ENCODE data around the gene THSD7B.

The THSD7B gene

GRCh38 chr2:136894007-136894634 is 128.8 kb downstream of the THSD7B start:
- no peak for TF ChIP-seq ZFP3 (CRISPR knock-in tag; IDR thresholded peaks at IDR 0.05)
- no peak for TF ChIP-seq ZNF8 (CRISPR knock-in tag; IDR thresholded peaks at IDR 0.05)
- no peak for TF ChIP-seq SNAI2 (CRISPR knock-in tag; IDR thresholded peaks at IDR 0.05)
- TF ChIP-seq GLIS3 (CRISPR knock-in tag; IDR thresholded peaks at IDR 0.05) = no peak
- TF ChIP-seq TCF4 (CRISPR knock-in tag; IDR thresholded peaks at IDR 0.05; ENCODE audit: borderline replicate concordance) = no peak
- TF ChIP-seq ARNTL (CRISPR knock-in tag; IDR thresholded peaks at IDR 0.05; ENCODE audit: borderline replicate concordance, low read depth) = no peak
- no peak for TF ChIP-seq TOX (CRISPR knock-in tag; IDR thresholded peaks at IDR 0.05; ENCODE audit: borderline replicate concordance)
- no peak for TF ChIP-seq OSR1 (CRISPR knock-in tag; IDR thresholded peaks at IDR 0.05)
- no peak for TF ChIP-seq PPARA (CRISPR knock-in tag; IDR thresholded peaks at IDR 0.05; ENCODE audit: borderline replicate concordance)
- TF ChIP-seq, protein P1, sequence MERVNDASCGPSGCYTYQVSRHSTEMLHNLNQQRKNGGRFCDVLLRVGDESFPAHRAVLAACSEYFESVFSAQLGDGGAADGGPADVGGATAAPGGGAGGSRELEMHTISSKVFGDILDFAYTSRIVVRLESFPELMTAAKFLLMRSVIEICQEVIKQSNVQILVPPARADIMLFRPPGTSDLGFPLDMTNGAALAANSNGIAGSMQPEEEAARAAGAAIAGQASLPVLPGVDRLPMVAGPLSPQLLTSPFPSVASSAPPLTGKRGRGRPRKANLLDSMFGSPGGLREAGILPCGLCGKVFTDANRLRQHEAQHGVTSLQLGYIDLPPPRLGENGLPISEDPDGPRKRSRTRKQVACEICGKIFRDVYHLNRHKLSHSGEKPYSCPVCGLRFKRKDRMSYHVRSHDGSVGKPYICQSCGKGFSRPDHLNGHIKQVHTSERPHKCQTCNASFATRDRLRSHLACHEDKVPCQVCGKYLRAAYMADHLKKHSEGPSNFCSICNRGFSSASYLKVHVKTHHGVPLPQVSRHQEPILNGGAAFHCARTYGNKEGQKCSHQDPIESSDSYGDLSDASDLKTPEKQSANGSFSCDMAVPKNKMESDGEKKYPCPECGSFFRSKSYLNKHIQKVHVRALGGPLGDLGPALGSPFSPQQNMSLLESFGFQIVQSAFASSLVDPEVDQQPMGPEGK (CRISPR knock-in tag; IDR thresholded peaks at IDR 0.05; ENCODE audit: borderline replicate concordance) = no peak

DNA sequence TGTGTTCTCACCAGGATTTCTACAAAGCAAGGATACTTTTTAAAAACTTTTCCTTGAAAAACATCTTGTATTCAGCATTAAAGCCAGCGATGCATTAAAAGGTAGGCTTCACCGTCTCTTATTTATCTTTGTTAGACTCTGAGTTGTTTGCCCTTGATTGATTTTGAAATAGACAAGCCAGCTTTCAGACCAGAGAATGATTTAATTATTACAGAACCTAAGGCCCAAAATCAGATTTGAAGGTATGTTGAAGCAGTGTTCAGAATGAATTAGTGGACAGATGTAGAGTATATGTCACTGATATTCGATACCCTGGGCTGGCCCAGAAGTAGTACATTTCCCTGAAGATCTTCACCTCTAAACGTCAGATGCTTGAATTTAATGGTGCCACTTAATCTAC is 136.4 kb downstream of the THSD7B start:
- no peak for TF ChIP-seq ZFP30 (CRISPR knock-in tag; IDR thresholded peaks at IDR 0.05)
- TF ChIP-seq, protein P1 (CRISPR knock-in tag; IDR thresholded peaks at IDR 0.05; ENCODE audit: borderline replicate concordance) = no peak
- no peak for TF ChIP-seq SNAI2 (CRISPR knock-in tag; IDR thresholded peaks at IDR 0.05)
- no peak for TF ChIP-seq CSDC2 (CRISPR knock-in tag; IDR thresholded peaks at IDR 0.05)
- no peak for ATAC-seq

More at GRCh38 chr2:136894007-136894634, 128.8 kb downstream of the THSD7B start:
- no peak for ATAC-seq

DNA sequence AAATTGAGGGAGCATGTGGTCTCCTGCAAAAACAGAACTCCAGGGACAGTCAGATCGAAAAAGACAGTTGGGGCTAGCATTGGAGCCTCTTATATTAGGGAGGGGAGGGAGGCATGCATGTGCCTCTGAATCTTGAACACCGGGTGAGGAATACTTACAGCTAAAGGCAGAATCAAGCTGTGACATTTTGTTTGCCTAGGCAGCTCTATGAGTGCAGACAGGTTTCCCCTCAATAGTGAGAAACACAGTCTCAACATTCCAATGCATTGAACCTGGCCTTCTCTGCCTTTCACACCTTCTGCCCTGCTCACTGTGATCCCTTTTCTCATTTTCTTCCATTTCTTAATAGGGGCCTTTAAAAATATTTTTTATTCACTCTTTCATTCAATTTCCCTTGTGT is 140.4 kb downstream of the THSD7B start:
- no peak for ATAC-seq
- TF ChIP-seq, protein P2, sequence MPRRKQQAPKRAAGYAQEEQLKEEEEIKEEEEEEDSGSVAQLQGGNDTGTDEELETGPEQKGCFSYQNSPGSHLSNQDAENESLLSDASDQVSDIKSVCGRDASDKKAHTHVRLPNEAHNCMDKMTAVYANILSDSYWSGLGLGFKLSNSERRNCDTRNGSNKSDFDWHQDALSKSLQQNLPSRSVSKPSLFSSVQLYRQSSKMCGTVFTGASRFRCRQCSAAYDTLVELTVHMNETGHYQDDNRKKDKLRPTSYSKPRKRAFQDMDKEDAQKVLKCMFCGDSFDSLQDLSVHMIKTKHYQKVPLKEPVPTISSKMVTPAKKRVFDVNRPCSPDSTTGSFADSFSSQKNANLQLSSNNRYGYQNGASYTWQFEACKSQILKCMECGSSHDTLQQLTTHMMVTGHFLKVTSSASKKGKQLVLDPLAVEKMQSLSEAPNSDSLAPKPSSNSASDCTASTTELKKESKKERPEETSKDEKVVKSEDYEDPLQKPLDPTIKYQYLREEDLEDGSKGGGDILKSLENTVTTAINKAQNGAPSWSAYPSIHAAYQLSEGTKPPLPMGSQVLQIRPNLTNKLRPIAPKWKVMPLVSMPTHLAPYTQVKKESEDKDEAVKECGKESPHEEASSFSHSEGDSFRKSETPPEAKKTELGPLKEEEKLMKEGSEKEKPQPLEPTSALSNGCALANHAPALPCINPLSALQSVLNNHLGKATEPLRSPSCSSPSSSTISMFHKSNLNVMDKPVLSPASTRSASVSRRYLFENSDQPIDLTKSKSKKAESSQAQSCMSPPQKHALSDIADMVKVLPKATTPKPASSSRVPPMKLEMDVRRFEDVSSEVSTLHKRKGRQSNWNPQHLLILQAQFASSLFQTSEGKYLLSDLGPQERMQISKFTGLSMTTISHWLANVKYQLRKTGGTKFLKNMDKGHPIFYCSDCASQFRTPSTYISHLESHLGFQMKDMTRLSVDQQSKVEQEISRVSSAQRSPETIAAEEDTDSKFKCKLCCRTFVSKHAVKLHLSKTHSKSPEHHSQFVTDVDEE (CRISPR knock-in tag; IDR thresholded peaks at IDR 0.05) = no peak
- TF ChIP-seq, protein P1 (CRISPR knock-in tag; IDR thresholded peaks at IDR 0.05; ENCODE audit: borderline replicate concordance) = no peak
- no peak for TF ChIP-seq TCF4 (CRISPR knock-in tag; IDR thresholded peaks at IDR 0.05; ENCODE audit: borderline replicate concordance)
- no peak for TF ChIP-seq ZNF70 (CRISPR knock-in tag; IDR thresholded peaks at IDR 0.05)
- TF ChIP-seq ZFP3 (CRISPR knock-in tag; IDR thresholded peaks at IDR 0.05) = no peak
- no peak for TF ChIP-seq ZNF565 (CRISPR knock-in tag; conservative IDR thresholded peaks at IDR 0.05; ENCODE audit: low read depth)
- TF ChIP-seq CSDC2 (CRISPR knock-in tag; IDR thresholded peaks at IDR 0.05) = no peak
- no peak for TF ChIP-seq TOX (CRISPR knock-in tag; IDR thresholded peaks at IDR 0.05; ENCODE audit: borderline replicate concordance)
- no peak for TF ChIP-seq ISL1 (CRISPR knock-in tag; IDR thresholded peaks at IDR 0.05)
- no peak for TF ChIP-seq ZC3H10 (CRISPR knock-in tag; IDR thresholded peaks at IDR 0.05)
- no peak for TF ChIP-seq SNAI2 (CRISPR knock-in tag; IDR thresholded peaks at IDR 0.05)
- no peak for TF ChIP-seq ESRRG (CRISPR knock-in tag; IDR thresholded peaks at IDR 0.05)
- TF ChIP-seq CREB5 (CRISPR knock-in tag; IDR thresholded peaks at IDR 0.05; ENCODE audit: low read depth) = no peak

All from SK-N-SH treated with all-trans-retinoic acid at 6 μM for 48 hours (cell line).